Sigmoid colon (tissue), 3 donors: ENCODE data around the gene IL16.

Experiments
- CTCF ChIP-seq, 4 experiments: fragments of 450-650 bp in 3 of 4; fragments of 200-600 bp in 1 of 4; IDR thresholded peaks; one replicate each; pipeline ENCODE4 v1.5.1; 2016 to 2019; ENCODE audit warnings: antibody characterized with exemption in 4 of 4, mild to moderate bottlenecking in 3 of 4, moderate library complexity in 2 of 4
- POLR2A ChIP-seq, 2 donors: fragments of 450-650 bp; IDR thresholded peaks; one replicate each; pipeline ENCODE4 v1.6.1; 2016; ENCODE audit warnings: antibody characterized with exemption in 2 of 2, mild to moderate bottlenecking in 2 of 2, moderate library complexity in 2 of 2

- TF ChIP-seq CTCF (IDR thresholded peaks at IDR 0.05) (no peak), POLR2A (IDR thresholded peaks at IDR 0.05) (no peak)
Measured at GRCh38 chr15:81361891-81362290, 165.2 kb downstream of the IL16 start.
